Panc1 (cell line): ENCODE results near the gene USPL1. TPM values are rescaled to one million over a fixed set of nuclear protein-coding genes. Genes with fewer than 3 reads are reported as not detected.

Source experiments
- ATAC-seq: fragments of 200-7000 bp; cut with Tn5 transposase; 2 replicates; pipeline ENCODE4 v1.9.1; 2020; ENCODE audit warnings: mild to moderate bottlenecking, moderate library complexity
- BruUV-seq: library from RNA; stranded (reverse); fragments of 400-500 nt; replicated peaks from 2 replicates; lab custom pipeline; 2021; lab: Mats Ljungman, UMichigan
- CTCF ChIA-PET: fragments of 300-600 bp; sonication (Branson Sonifier 250); formaldehyde crosslinking; loops from one replicate; lab custom pipeline; 2022; ENCODE audit warnings: antibody characterized with exemption; lab: Charles Lee
- POLR2A ChIA-PET: fragments of 300-600 bp; sonication (Branson Sonifier 250); formaldehyde crosslinking; loops from one replicate; lab custom pipeline; 2022; ENCODE audit warnings: antibody characterized with exemption; lab: Charles Lee
- DNase-seq: peaks from one replicate; pipeline ENCODE4 v3.0.0-alpha.2; 2010; ENCODE audit warnings: low read depth, low spot score
- H3K27ac ChIP-seq: 2 replicates; pipeline ENCODE4 v1.5.1; 2011; ENCODE audit warnings: mild to moderate bottlenecking, low read length, inconsistent platforms
- H3K27me3 ChIP-seq: fragments of 200-500 bp; sonication (Bioruptor generic); 2 replicates; pipeline ENCODE4 v1.6.0; 2014; ENCODE audit warnings: low read length, inconsistent platforms; ENCODE audit not compliant: control insufficient read depth, insufficient read depth
- H3K36me3 ChIP-seq: fragments of 200-500 bp; sonication (Bioruptor generic); 2 replicates; pipeline ENCODE4 v1.5.1; 2014; ENCODE audit warnings: inconsistent platforms, mild to moderate bottlenecking, low read length, moderate library complexity; ENCODE audit not compliant: control insufficient read depth, insufficient read depth
- H3K4me1 ChIP-seq: 2 replicates; pipeline ENCODE4 v1.5.1; 2011; ENCODE audit warnings: inconsistent platforms, mild to moderate bottlenecking, low read length, moderate library complexity; ENCODE audit not compliant: control insufficient read depth, insufficient read depth
- H3K4me3 ChIP-seq, 2 experiments: 2 replicates each; pipeline ENCODE4 v1.5.1; 2011 to 2012; ENCODE audit warnings: low read depth in 2 of 2, low read length in 2 of 2, mild to moderate bottlenecking in 2 of 2, inconsistent platforms in 1 of 2, moderate library complexity in 1 of 2
- H3K9me3 ChIP-seq: fragments of 200-500 bp; sonication (Bioruptor generic); 2 replicates; pipeline ENCODE4 v1.5.1; 2014; ENCODE audit warnings: low read depth, mild to moderate bottlenecking, inconsistent platforms, low read length, moderate library complexity; ENCODE audit not compliant: control insufficient read depth, insufficient read depth
- POLR2AphosphoS5 ChIP-seq: IDR thresholded peaks from 2 replicates; pipeline ENCODE4 v1.6.1; 2012; ENCODE audit warnings: mild to moderate bottlenecking, low read depth, low read length, moderate library complexity
- SIN3A ChIP-seq: IDR thresholded peaks from 2 replicates; pipeline ENCODE4 v1.6.1; 2012; ENCODE audit warnings: low read depth, mild to moderate bottlenecking, low read length, moderate library complexity, borderline replicate concordance; ENCODE audit not compliant: insufficient read depth
- TCF7L2 ChIP-seq: IDR thresholded peaks from 2 replicates; pipeline ENCODE4 v1.6.1; 2011; ENCODE audit warnings: mild to moderate bottlenecking, low read depth, low read length, inconsistent platforms
- in situ Hi-C: cut with HindIII; loops from 2 replicates; pipeline ENCODE4 v1.10.0; 2016; ENCODE audit warnings: low sequenced_read_pairs, low pct_unique_long_range_greater_than_20kb
- intact Hi-C: fragments of 100-400 bp; cut with micrococcal nuclease; formaldehyde crosslinking; loops from one replicate; pipeline ENCODE4 v1.10.0; 2022; ENCODE audit not compliant: unreplicated experiment
- total RNA-seq: library from RNA; stranded (reverse); gene quantifications from one replicate; pipeline ENCODE4 v1.2.1, GENCODE V29; 2021; ENCODE audit not compliant: unreplicated experiment
- TF ChIP-seq, protein P1 (sequence below): fragments of 450-650 bp; IDR thresholded peaks from 2 replicates; pipeline ENCODE4 v1.5.1; 2017; ENCODE audit warnings: mild to moderate bottlenecking
- TF ChIP-seq, protein P2 (sequence below), 2 experiments: IDR thresholded peaks; 2 replicates each; pipeline ENCODE4 v1.6.1; 2011 to 2012; ENCODE audit warnings: low read depth in 2 of 2, control low read depth in 1 of 2, low read length in 1 of 2, mild to moderate bottlenecking in 1 of 2, moderate library complexity in 1 of 2; ENCODE audit not compliant: insufficient read depth in 1 of 2

Gene USPL1
- total RNA-seq, 1 experiment from 2014 or later, result 19.5 TPM

DNA sequence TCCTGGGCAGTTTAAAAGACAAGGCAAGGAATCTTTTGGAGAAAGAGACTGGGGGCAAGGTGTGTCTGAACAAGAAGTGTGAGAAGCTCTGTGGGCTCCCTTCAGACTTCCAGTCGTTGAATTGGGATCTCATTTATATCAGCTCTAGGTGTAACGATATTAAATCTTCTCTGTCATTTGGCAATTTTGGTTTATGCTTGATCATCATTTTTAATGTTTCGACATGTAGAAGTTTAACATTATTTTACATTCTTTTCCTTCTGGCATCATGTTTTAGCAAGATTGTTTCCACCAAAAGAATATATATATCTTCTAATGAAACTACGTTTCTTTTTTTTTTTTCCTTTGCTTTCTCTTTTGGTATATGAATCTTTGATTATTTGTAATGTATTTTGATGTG, 49.3 kb downstream of the USPL1 start:
- no peak overlapping the region for H3K4me3 ChIP-seq
- H3K36me3 ChIP-seq, result no peaks in the 10 kb centered on the region
- H3K27ac ChIP-seq, result no peak overlapping the region
- no peak for DNase-seq
- no peaks in the 10 kb centered on the region for H3K9me3 ChIP-seq
- in situ Hi-C loops, result no loop called here
- TF ChIP-seq, protein P1, sequence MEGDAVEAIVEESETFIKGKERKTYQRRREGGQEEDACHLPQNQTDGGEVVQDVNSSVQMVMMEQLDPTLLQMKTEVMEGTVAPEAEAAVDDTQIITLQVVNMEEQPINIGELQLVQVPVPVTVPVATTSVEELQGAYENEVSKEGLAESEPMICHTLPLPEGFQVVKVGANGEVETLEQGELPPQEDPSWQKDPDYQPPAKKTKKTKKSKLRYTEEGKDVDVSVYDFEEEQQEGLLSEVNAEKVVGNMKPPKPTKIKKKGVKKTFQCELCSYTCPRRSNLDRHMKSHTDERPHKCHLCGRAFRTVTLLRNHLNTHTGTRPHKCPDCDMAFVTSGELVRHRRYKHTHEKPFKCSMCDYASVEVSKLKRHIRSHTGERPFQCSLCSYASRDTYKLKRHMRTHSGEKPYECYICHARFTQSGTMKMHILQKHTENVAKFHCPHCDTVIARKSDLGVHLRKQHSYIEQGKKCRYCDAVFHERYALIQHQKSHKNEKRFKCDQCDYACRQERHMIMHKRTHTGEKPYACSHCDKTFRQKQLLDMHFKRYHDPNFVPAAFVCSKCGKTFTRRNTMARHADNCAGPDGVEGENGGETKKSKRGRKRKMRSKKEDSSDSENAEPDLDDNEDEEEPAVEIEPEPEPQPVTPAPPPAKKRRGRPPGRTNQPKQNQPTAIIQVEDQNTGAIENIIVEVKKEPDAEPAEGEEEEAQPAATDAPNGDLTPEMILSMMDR, result no peak
- TF ChIP-seq, protein P2, sequence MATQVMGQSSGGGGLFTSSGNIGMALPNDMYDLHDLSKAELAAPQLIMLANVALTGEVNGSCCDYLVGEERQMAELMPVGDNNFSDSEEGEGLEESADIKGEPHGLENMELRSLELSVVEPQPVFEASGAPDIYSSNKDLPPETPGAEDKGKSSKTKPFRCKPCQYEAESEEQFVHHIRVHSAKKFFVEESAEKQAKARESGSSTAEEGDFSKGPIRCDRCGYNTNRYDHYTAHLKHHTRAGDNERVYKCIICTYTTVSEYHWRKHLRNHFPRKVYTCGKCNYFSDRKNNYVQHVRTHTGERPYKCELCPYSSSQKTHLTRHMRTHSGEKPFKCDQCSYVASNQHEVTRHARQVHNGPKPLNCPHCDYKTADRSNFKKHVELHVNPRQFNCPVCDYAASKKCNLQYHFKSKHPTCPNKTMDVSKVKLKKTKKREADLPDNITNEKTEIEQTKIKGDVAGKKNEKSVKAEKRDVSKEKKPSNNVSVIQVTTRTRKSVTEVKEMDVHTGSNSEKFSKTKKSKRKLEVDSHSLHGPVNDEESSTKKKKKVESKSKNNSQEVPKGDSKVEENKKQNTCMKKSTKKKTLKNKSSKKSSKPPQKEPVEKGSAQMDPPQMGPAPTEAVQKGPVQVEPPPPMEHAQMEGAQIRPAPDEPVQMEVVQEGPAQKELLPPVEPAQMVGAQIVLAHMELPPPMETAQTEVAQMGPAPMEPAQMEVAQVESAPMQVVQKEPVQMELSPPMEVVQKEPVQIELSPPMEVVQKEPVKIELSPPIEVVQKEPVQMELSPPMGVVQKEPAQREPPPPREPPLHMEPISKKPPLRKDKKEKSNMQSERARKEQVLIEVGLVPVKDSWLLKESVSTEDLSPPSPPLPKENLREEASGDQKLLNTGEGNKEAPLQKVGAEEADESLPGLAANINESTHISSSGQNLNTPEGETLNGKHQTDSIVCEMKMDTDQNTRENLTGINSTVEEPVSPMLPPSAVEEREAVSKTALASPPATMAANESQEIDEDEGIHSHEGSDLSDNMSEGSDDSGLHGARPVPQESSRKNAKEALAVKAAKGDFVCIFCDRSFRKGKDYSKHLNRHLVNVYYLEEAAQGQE (IDR thresholded peaks at IDR 0.05; ENCODE audit: insufficient read depth in 1 of 2, low read depth in 2 of 2, low read length in 1 of 2), result no peak
- no peak for TF ChIP-seq TCF7L2
- TF ChIP-seq SIN3A, result no peak
- no peak for TF ChIP-seq POLR2AphosphoS5
- ChIA-PET CTCF (no interaction called here), POLR2A (no interaction called here)
- H3K27me3 ChIP-seq, result no peaks in the 10 kb centered on the region
- no peaks in the 10 kb centered on the region for H3K4me1 ChIP-seq
- intact Hi-C loops, result no loop called here
- no TSS peak for BruUV-seq
- no peak for ATAC-seq

DNA sequence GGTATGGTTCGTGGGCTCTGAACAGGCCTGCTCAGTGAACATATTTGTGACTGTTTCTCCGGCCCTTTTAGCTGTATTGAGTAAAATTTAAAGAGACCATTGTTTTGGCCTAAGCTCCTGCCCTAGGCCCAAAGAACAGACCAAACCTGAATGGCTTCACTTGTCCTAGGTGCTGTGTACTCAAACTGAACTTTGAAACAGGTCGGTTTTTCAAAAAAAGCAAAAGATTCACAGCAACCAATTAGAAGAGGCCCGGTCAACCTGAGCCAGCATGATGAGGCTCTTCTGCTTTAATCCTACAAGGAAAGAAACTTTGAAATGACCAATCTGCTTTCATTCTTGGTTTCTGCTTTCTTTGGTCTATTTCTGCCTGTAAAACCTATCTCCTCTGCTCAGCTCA, 50.6 kb downstream of the USPL1 start:
- Histone ChIP-seq H3K9me3 (no peaks in the 10 kb centered on the region), H3K4me3 (no peak overlapping the region), H3K27ac (no peak overlapping the region), H3K27me3 (no peaks in the 10 kb centered on the region), H3K4me1 (no peaks in the 10 kb centered on the region; the same call in 1 of the 2 replicates), H3K36me3 (no peaks in the 10 kb centered on the region)
- ChIA-PET CTCF (no interaction called here), POLR2A (interaction anchor here (0.6 kb wide), 1 partner anchor 360 kb away, joined by 3 read pairs; no protein-coding TSS in a partner anchor)
- no peak for DNase-seq
- no peak for ATAC-seq
- TF ChIP-seq SIN3A (no peak), TCF7L2 (no peak), POLR2AphosphoS5 (no peak)
- TF ChIP-seq, protein P2 (IDR thresholded peaks at IDR 0.05; ENCODE audit: insufficient read depth in 1 of 2, low read depth in 2 of 2, low read length in 1 of 2), result no peak
- TF ChIP-seq, protein P1, result no peak
- in situ Hi-C loops (no loop called here), intact Hi-C loops (no loop called here)
- BruUV-seq, result no TSS peak
